GM08714 (cell line): ENCODE measurements around the gene MIOS.

Experiments used
- H3K4me3 ChIP-seq: fragments of 200-500 bp; sonication (Bioruptor generic); 2 replicates; pipeline ENCODE4 v1.5.1; 2014; ENCODE audit warnings: mild to moderate bottlenecking, low read length, inconsistent platforms
- ZNF274 ChIP-seq: IDR thresholded peaks from 2 replicates; pipeline ENCODE4 v1.6.1; 2012; ENCODE audit warnings: mild to moderate bottlenecking, low read depth, low read length

Gene MIOS

GRCh38 chr7:7566651-7567611, at the start of gene MIOS:
TSS of gene MIOS (plus strand) at chr7:7566884. CDS start at chr7:7572476, 5,592 bp downstream.
- no peak for TF ChIP-seq ZNF274
- peak within 1 kb of the TSS; percentile 99 for H3K4me3 ChIP-seq

GRCh38 chr7:7517754-7518153, 48.9 kb upstream of the MIOS start:
- TF ChIP-seq ZNF274: no peak

GRCh38 chr7:7519056-7519455, 47.6 kb upstream of the MIOS start:
- no peak for TF ChIP-seq ZNF274
- no peak overlapping the region for H3K4me3 ChIP-seq

More at GRCh38 chr7:7517754-7518153, 48.9 kb upstream of the MIOS start:
- H3K4me3 ChIP-seq: no peak overlapping the region

- H3K4me3 ChIP-seq: no peak overlapping the region
- TF ChIP-seq ZNF274: no peak
Measured at GRCh38 chr7:7519528-7519927, 47.2 kb upstream of the MIOS start.

- no peak for TF ChIP-seq ZNF274
- no peak overlapping the region for H3K4me3 ChIP-seq
Measured at GRCh38 chr7:7521259-7521658, 45.4 kb upstream of the MIOS start.

- no peak overlapping the region for H3K4me3 ChIP-seq
- TF ChIP-seq ZNF274: no peak
Measured at GRCh38 chr7:7522421-7522820, 44.3 kb upstream of the MIOS start.

- TF ChIP-seq ZNF274: no peak
- no peak overlapping the region for H3K4me3 ChIP-seq
Measured at GRCh38 chr7:7524121-7524520, 42.6 kb upstream of the MIOS start.

GRCh38 chr7:7526006-7526405, 40.7 kb upstream of the MIOS start:
- H3K4me3 ChIP-seq: no peak overlapping the region
- TF ChIP-seq ZNF274: no peak

GRCh38 chr7:7527047-7527446, 39.6 kb upstream of the MIOS start:
- no peak overlapping the region for H3K4me3 ChIP-seq
- no peak for TF ChIP-seq ZNF274

- no peak overlapping the region for H3K4me3 ChIP-seq
- no peak for TF ChIP-seq ZNF274
Measured at GRCh38 chr7:7529328-7529727, 37.4 kb upstream of the MIOS start.

- no peak for TF ChIP-seq ZNF274
Measured at GRCh38 chr7:7533831-7534430, 32.8 kb upstream of the MIOS start.

GRCh38 chr7:7535691-7536090, 31.0 kb upstream of the MIOS start, which contains the start of gene COL28A1:
TSS of gene COL28A1 (minus strand) at chr7:7535873. CDS start at chr7:7532875, 2,998 bp downstream.
- no peak for TF ChIP-seq ZNF274
- H3K4me3 ChIP-seq: no peak within 1 kb of the TSS

More at GRCh38 chr7:7533831-7534430, 32.8 kb upstream of the MIOS start:
- H3K4me3 ChIP-seq: no peak overlapping the region

- TF ChIP-seq ZNF274: no peak
- H3K4me3 ChIP-seq: no peak overlapping the region
Measured at GRCh38 chr7:7536396-7537019, 30.2 kb upstream of the MIOS start.

GRCh38 chr7:7537711-7538110, 29.0 kb upstream of the MIOS start:
- no peak overlapping the region for H3K4me3 ChIP-seq
- no peak for TF ChIP-seq ZNF274
